SHP77 (cell line): ENCODE data around the gene STRA6.

Experiments
- DNase-seq, 2 experiments: peaks; one replicate each; lab custom pipeline; 2025; lab: John Stamatoyannopoulos, UW

STRA6 gene

DNA sequence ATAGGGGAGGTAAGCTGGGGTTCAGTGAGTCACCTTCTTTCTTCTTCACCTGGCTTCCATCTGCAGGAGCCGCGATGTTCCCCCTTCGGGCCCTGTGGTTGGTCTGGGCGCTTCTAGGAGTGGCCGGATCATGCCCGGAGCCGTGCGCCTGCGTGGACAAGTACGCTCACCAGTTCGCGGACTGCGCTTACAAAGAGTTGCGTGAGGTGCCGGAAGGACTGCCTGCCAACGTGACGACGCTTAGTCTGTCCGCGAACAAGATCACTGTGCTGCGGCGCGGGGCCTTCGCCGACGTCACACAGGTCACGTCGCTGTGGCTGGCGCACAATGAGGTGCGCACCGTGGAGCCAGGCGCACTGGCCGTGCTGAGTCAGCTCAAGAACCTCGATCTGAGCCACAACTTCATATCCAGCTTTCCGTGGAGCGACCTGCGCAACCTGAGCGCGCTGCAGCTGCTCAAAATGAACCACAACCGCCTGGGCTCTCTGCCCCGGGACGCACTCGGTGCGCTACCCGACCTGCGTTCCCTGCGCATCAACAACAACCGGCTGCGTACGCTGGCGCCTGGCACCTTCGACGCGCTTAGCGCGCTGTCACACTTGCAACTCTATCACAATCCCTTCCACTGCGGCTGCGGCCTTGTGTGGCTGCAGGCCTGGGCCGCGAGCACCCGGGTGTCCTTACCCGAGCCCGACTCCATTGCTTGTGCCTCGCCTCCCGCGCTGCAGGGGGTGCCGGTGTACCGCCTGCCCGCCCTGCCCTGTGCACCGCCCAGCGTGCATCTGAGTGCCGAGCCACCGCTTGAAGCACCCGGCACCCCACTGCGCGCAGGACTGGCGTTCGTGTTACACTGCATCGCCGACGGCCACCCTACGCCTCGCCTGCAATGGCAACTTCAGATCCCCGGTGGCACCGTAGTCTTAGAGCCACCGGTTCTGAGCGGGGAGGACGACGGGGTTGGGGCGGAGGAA, 69.6 kb downstream of the STRA6 start:
- no peak for DNase-seq

DNA sequence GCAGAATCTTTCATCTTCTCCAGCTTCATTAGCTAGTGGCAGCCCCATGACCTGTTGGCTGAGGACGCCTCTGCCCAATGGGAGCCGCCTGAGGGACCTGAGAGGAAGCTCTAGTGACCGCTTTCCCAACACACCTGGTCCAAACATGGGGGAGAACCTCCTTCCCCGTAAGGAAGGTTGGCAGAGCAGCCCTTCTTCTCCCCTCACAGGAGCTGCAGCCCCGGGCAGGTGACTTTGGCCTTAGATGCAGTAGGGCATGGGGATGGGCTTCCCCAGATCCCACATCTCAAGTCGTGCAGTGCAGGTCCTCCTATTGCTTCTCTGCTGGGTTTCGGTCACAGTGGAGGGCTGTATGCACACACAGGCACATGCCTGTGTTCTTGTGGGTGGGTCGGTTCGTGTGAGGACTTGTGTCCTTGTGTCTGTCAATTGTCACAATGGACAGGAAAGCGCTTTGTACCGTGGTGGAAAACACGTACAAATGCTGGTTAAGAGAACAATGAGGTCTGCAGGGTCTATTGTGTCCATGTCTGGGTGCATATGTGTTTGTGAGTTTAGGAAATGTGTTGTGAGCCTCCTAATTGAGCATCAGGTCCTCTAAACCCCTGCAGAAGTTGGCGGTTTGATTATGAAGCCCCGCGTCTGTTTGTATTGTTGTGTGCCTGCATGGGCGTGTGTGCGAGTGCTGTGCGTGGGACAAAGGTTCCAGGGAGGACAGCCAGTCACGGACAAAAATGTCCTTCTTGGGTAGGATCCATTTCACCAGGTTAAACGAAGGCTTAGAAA, 70.8 kb downstream of the STRA6 start:
- DNase-seq = no peak

DNA sequence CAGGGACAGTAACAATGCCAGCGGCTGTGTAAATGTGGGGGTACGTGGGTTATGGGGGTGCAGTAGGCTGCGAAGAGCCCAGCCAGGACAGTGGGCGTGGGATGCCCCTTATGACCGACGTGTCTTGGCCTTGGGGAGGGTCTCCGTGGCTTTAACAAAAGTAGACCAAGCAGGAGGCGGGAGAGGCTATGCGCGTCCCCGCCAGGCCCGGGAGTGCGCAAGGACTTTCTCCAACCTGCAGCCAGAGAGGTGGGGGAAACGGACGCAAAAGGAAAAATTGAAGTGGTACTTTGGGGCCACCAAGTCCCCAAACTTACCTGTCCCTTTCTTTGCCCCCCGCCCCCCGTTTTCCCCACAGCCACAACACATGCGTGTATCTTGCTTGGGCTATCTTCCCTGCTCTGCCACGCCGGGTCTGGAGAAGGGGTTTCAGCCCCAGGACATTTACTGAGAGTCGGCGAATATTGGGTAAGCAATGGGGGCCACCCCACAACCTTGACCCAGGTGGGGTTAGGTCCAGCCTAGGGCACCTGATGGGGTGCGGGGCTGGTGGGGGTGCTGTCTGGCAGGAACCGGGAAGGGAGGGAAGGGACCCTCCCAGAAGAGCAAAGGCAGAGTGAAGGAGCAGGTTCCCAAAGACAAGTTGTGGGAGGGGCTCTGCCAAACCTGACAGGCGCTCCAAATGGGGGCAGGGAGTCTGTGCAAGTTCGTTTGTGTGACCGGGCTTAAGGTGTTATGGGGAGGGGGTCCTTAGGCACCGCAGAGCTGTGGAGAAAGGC, 71.5 kb downstream of the STRA6 start:
- no peak for DNase-seq

DNA sequence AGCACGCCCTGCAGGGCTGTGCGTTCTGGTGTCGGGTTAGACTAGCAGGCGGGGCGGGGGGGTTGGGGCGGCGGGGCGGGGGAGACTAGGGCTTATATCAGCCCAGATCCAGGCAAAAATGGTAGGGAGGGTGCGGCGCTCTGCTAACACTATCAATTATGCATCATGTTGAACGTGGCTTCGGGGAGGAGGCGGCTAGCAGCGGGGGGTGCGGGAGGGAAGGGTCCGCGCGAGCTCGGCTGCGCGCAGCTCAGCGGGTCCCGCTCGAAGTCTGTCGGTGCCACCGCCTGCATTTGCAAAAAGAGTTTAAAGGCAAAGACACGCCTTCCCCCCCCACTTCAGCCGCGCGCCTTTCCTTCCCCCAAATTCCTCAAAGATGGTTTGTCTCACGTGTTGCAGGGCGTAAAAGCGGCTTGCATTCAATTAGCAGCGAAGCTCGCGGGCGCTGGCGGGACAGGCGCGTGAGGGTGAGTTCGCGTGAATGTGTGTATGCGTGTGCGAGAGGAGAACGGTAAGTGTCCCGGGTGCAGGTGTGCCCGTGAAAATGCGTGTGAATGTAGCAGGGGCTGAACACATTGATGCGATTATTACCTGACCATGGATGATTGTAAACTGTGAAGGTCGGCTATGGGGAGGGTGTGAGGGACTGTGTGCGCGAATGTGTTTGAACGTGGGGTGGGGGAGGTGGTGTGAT, 72.3 kb downstream of the STRA6 start, which contains the start of gene ISLR2:
ISLR2 (plus strand) TSS at position 432 of the 694 bp plus-strand sequence. CDS start 2,169 bp downstream, outside the sequence.
- DNase-seq = no peak

DNA sequence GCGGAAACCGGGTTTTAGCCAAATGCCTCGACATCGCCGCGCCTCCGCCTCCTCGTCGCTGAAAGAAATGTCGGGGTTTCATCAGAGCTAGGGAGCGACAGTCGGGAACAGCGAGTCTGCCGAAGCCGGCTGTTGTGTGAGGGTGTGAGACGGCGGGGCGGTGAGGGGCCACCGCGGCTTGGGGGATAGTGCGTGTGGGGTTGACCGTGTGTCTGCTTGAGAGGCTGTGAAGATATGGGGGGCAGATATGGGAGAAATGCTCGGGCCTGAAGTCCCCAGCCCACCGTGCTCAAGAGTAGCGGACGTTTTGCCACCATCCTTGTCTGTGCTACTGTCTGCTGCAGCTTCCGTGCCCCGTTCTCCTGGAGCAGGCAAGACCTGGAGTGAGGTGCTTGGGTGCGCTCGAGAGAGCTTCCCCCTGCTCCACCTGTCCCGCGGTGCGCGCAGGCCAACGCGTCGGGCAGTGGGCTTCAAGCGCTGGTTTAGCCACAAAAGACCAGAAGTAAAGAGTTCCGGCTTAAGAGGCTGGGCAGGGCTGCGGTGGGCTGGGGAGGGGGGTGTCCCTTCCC, 72.9 kb downstream of the STRA6 start:
- DNase-seq = no peak
